C4-2B (cell line): ENCODE results near the gene CFAP44.

ENCODE experiments used
- H3K27ac ChIP-seq: fragments of 450-650 bp; 2 replicates; pipeline ENCODE4 v1.5.1; 2017
- ZFX ChIP-seq: fragments of 450-650 bp; IDR thresholded peaks from 2 replicates; pipeline ENCODE4 v1.6.1; 2017
- TF ChIP-seq, protein P1 (sequence below): fragments of 450-650 bp; conservative IDR thresholded peaks from 2 replicates; pipeline ENCODE4 v1.5.1; 2017; ENCODE audit warnings: mild to moderate bottlenecking

Gene CFAP44

DNA sequence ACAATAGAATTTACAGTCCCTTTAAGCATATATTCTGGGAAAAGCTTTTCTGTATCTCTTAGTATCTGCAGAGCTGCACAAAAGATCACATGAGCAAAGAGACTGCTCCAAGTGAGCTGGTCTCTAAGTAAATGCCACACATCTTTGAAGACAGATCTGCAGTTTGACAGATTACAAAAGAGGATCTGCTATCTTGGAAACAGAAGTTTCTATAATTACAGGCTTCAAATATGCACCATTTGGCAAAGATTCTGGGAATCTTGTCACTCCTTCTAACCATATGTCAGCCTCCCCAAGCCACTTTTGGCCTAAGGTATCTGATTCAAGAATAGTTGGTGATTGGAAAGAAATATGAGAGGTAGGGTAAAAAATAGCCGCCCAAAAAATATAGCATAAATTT lies 9.6 kb upstream of the CFAP44 start:
- no peak overlapping the region for H3K27ac ChIP-seq
- TF ChIP-seq, protein P1, sequence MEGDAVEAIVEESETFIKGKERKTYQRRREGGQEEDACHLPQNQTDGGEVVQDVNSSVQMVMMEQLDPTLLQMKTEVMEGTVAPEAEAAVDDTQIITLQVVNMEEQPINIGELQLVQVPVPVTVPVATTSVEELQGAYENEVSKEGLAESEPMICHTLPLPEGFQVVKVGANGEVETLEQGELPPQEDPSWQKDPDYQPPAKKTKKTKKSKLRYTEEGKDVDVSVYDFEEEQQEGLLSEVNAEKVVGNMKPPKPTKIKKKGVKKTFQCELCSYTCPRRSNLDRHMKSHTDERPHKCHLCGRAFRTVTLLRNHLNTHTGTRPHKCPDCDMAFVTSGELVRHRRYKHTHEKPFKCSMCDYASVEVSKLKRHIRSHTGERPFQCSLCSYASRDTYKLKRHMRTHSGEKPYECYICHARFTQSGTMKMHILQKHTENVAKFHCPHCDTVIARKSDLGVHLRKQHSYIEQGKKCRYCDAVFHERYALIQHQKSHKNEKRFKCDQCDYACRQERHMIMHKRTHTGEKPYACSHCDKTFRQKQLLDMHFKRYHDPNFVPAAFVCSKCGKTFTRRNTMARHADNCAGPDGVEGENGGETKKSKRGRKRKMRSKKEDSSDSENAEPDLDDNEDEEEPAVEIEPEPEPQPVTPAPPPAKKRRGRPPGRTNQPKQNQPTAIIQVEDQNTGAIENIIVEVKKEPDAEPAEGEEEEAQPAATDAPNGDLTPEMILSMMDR = no peak
- TF ChIP-seq ZFX = no peak

DNA sequence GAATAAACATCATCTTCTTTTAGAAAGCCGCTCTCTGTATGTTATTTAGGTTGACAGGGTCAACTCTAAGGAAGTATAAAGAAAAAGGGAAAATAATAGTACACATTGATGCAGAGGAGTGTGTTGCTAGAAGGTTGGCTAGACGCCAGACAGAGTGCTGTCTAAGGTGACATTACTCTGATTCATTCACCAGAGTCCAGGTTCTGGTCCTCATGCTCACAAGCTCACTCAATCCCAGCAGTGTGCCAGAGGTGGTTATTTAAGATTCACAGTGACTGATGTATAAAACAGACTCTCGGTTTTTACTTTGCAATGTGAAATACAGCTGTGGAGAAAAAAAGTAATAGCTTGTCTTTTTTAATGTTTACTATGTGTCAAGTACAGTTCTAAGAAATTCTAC lies 1.7 kb downstream of the CFAP44 start:
- H3K27ac ChIP-seq = no peak overlapping the region
- no peak for TF ChIP-seq ZFX
- TF ChIP-seq, protein P1 = no peak

DNA sequence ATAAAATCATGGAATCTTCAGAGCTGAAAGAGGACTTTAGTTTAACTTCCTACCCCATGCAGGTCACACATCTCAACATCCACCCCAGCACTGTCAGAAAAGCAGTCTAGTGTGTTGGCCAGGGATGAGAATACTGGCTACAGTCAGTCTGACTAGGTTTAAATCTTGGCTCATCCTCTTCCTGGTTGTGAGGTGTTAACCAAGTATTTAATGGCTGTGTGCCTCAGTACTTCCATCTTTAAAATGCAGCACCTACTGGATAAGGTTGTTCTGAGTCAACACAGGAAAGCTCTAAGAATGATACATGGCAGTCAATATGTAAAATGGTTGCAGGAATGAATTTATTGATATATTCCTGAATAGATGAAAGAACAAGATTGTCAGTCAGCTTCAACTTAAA lies 3.1 kb downstream of the CFAP44 start:
- H3K27ac ChIP-seq = no peak overlapping the region
- TF ChIP-seq, protein P1 = no peak
- TF ChIP-seq ZFX = no peak

DNA sequence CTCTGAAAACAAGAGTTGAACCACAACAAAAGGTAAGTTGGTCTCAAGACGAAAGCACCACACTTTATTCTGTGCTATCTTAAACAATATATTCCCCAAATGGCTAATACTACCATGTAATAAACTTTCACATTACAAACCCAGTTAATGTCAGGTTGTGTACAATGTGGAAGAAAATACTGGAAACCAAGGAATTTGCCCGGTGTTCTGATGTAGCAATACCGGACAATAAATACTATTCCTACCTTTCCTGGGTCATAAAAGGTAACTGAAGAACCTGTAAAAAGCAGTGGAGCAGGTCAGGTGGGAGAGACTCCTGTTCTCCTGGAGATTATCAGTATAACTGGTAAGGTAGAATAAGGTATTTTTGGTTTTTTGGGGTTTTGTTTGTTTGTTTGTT lies 3.9 kb downstream of the CFAP44 start:
- H3K27ac ChIP-seq = no peak overlapping the region
- TF ChIP-seq, protein P1 = no peak
- TF ChIP-seq ZFX = no peak

DNA sequence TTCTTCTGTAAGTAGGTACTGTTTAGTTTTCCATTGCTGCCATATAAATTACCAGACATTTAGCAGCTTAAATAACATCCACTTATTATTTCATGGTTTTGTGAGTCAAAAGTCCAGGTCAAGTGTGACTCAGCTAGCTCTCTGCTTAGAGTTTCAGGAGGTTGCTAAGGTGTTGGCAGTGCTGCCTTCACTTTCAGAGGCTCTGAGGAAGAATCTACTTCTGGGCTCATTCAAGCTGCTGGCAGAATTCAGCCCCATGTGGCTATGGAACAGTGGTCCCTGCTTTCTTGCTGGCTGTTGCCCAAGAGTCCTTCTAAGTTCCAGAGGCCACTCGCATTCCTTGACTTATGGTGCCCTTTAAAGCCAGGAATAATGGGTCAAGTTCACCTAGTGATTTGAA lies 4.5 kb downstream of the CFAP44 start:
- H3K27ac ChIP-seq = no peak overlapping the region
- TF ChIP-seq, protein P1 = no peak
- no peak for TF ChIP-seq ZFX

DNA sequence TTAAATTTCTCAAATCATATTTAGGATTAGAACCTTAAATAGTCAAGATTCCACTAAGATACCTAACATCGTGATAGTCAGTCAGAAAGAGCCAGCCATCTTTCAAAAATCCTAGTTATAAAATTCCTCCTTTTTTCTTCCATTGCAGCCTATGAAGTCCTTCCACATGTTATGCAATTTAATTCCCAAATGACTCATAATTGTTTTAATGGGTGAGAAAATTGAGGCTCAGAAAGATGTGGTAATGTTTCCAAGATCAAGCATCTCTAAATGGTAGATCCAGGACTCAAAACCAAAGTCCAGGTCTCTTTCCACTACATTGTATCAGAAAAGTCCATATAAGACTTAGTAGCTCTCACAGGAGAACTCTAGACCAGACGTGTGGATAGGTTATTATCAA lies 9.5 kb downstream of the CFAP44 start:
- TF ChIP-seq, protein P1 = no peak
- TF ChIP-seq ZFX = no peak
- H3K27ac ChIP-seq = no peak overlapping the region

DNA sequence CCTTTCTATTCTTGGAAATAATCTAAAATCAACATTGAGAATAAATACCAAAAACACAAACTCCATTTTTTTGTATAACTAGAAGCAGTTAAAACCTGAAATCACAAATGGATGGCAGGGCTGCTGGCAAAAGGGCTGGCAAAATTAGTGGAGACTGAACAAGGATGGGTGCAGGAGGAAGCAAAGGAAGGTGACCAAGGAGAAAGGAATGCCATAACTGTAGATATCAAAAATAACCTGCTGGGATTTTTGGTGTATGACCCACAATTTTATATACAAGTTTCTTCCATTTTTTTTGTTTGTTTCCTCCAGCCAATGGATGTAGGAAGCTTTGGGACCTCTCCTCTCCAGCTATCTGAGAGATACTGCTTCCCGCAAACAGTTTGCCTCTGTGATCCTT lies 12.7 kb downstream of the CFAP44 start:
- no peak overlapping the region for H3K27ac ChIP-seq
- no peak for TF ChIP-seq ZFX
- TF ChIP-seq, protein P1 = no peak
